GM21619 (cell line): ENCODE data around the gene HSPA4.

Experiments used
- ATAC-seq: cut with Tn5 transposase; IDR thresholded peaks from one replicate; pipeline ENCODE4 v1.9.1; 2021; ENCODE audit not compliant: unreplicated experiment

The HSPA4 gene

GRCh38 chr5:133088064-133088463 is 36.3 kb downstream of the HSPA4 start:
- ATAC-seq, result no peak

- no peak for ATAC-seq
Measured at GRCh38 chr5:133091034-133091433, 39.2 kb downstream of the HSPA4 start.

- ATAC-seq, result no peak
Measured at GRCh38 chr5:133106343-133106742, 54.5 kb downstream of the HSPA4 start.

GRCh38 chr5:133106761-133107572 is 55.2 kb downstream of the HSPA4 start:
- no peak for ATAC-seq

- no peak for ATAC-seq
Measured at GRCh38 chr5:133108481-133108921, 56.7 kb downstream of the HSPA4 start.

- no peak for ATAC-seq
Measured at GRCh38 chr5:133109655-133110483, 58.1 kb downstream of the HSPA4 start.

- no peak for ATAC-seq
Measured at GRCh38 chr5:133110709-133111108, 58.9 kb downstream of the HSPA4 start.

- no peak for ATAC-seq
Measured at GRCh38 chr5:133111299-133111698, 59.5 kb downstream of the HSPA4 start.

- ATAC-seq, result no peak
Measured at GRCh38 chr5:133112026-133112660, 60.3 kb downstream of the HSPA4 start.

GRCh38 chr5:133113331-133114061 is 61.7 kb downstream of the HSPA4 start:
- no peak for ATAC-seq

GRCh38 chr5:133114166-133114932 is 62.5 kb downstream of the HSPA4 start:
- ATAC-seq, result no peak

- no peak for ATAC-seq
Measured at GRCh38 chr5:133114933-133115310, 63.1 kb downstream of the HSPA4 start.

- no peak for ATAC-seq
Measured at GRCh38 chr5:133116601-133117000, 64.8 kb downstream of the HSPA4 start.

GRCh38 chr5:133117166-133117911 is 65.5 kb downstream of the HSPA4 start:
- ATAC-seq, result no peak

- ATAC-seq, result no peak
Measured at GRCh38 chr5:133117912-133118445, 66.2 kb downstream of the HSPA4 start.

- no peak for ATAC-seq
Measured at GRCh38 chr5:133118741-133119140, 66.9 kb downstream of the HSPA4 start.

GRCh38 chr5:133119233-133119711 is 67.5 kb downstream of the HSPA4 start:
- ATAC-seq, result no peak

- no peak for ATAC-seq
Measured at GRCh38 chr5:133120156-133120750, 68.4 kb downstream of the HSPA4 start.

GRCh38 chr5:133121080-133121479 is 69.3 kb downstream of the HSPA4 start:
- no peak for ATAC-seq
